Psoas muscle (tissue), 8 donors: ENCODE results near the gene QPRT. TPM values are rescaled to one million over a fixed set of nuclear protein-coding genes. Genes with fewer than 3 reads are reported as not detected.
A peak's percentile ranks its signal among the peaks of the same experiment; 100 is the strongest.

Experiments used
- ATAC-seq, 4 donors: fragments of 200-7000 bp; cut with Tn5 transposase; one replicate each; pipeline ENCODE4 v1.9.1; 2020; ENCODE audit warnings: moderate library complexity in 3 of 4, mild to moderate bottlenecking in 2 of 4
- DNase-seq, 2 donors: peaks; one replicate each; pipeline ENCODE4 v3.0.0-alpha.2; 2020
- H3K27ac ChIP-seq: fragments of 200-600 bp; one replicate; pipeline ENCODE4 v1.8.0; 2022
- H3K27me3 ChIP-seq, 3 donors: fragments of 200-600 bp in 1 of 3; one replicate each; pipeline versions ENCODE4 v1.6.1 to v1.8.0; 2013 to 2022; ENCODE audit warnings: low read length in 2 of 3, mild to moderate bottlenecking in 2 of 3, moderate library complexity in 1 of 3; ENCODE audit not compliant: insufficient read depth in 3 of 3
- H3K36me3 ChIP-seq, 2 donors: fragments of 200-600 bp in 1 of 2; one replicate each; pipeline versions ENCODE4 v1.6.1 to v1.8.0; 2013 to 2022; ENCODE audit warnings: low read depth in 1 of 2, mild to moderate bottlenecking in 1 of 2, moderate library complexity in 1 of 2; ENCODE audit not compliant: insufficient read depth in 1 of 2
- H3K4me1 ChIP-seq: fragments of 200-600 bp; one replicate; pipeline ENCODE4 v1.8.0; 2022
- H3K4me3 ChIP-seq: fragments of 200-600 bp; one replicate; pipeline ENCODE4 v1.8.0; 2022; ENCODE audit warnings: mild to moderate bottlenecking
- H3K9me3 ChIP-seq: fragments of 200-600 bp; one replicate; pipeline ENCODE4 v1.8.0; 2022
- WGBS, 3 donors: extraction: QIAGEN DNeasy Blood & Tissue Kit; methylation state at CpG; one replicate each; pipeline versions ENCODE4 v1.1.6 to v1.1.7; 2013; 5-methylcytosine and 5-hydroxymethylcytosine counted together
- intact Hi-C, 2 donors: fragments of 100-400 bp; cut with DNase I; formaldehyde crosslinking; loops; one replicate each; pipeline versions ENCODE4 v1.11.0 to v1.14.2; 2022
- polyA plus RNA-seq, 3 donors: library from polyadenylated mRNA; stranded (reverse); fragments of 200-250 nt; gene quantifications; one replicate each; pipeline ENCODE4 v1.2.3, GENCODE V29; 2013
- total RNA-seq, 4 donors: library from RNA; stranded (reverse); fragmentation: NEBNext Ultra II Directional in 2 of 4; extraction: Animal tissue kit (Norgen Biotek cat#: 25700) in 2 of 4; gene quantifications; one replicate each; pipeline versions ENCODE4 v1.2.1 to v1.2.4, GENCODE V29; 2021 to 2023
- TF ChIP-seq, protein P1 (sequence below): fragments of 200-600 bp; IDR thresholded peaks from one replicate; pipeline ENCODE4 v1.8.0; 2022; ENCODE audit warnings: antibody characterized with exemption
- donor health status: healthy with polysubstance abuse.
- donor health status: DM: no; HTN: no; CAD: no; lungs with moderate emphysema.
- donor health status: Bipolar disorder and iron deficiency.
- donor health status: healthy.
- donor health status: DM: yes; HTN: yes; CAD: no.
- donor health status: DM: no; HTN: no; CAD: no.
- donor health status: DM: no; HTN: no; CAD: no.
- donor health status: DM: yes; HTN: yes; CAD: no.

QPRT gene
- total and polyA plus RNA-seq, 7 donors, result 0.75 to 9.9 (median 2.3) TPM

GRCh38 chr16:29662729-29663015 lies 16.3 kb upstream of the QPRT start:
- DNase-seq (no peak), ATAC-seq (no peak)
- Histone ChIP-seq H3K27me3 (peaks cover 0 to 1% (median 0%) of the 10 kb centered on the region in 3 donors), H3K9me3 (no peaks in the 10 kb centered on the region), H3K4me3 (no peak overlapping the region), H3K36me3 (no peaks in the 10 kb centered on the region), H3K27ac (no peak overlapping the region), H3K4me1 (no peaks in the 10 kb centered on the region)
- whole genome bisulfite sequencing, 3 donors, result 61 to 70% (median 62%) methylated on average over 4 of the region's 4 CpGs
- intact Hi-C loops, result no loop called here
- TF ChIP-seq, protein P1, sequence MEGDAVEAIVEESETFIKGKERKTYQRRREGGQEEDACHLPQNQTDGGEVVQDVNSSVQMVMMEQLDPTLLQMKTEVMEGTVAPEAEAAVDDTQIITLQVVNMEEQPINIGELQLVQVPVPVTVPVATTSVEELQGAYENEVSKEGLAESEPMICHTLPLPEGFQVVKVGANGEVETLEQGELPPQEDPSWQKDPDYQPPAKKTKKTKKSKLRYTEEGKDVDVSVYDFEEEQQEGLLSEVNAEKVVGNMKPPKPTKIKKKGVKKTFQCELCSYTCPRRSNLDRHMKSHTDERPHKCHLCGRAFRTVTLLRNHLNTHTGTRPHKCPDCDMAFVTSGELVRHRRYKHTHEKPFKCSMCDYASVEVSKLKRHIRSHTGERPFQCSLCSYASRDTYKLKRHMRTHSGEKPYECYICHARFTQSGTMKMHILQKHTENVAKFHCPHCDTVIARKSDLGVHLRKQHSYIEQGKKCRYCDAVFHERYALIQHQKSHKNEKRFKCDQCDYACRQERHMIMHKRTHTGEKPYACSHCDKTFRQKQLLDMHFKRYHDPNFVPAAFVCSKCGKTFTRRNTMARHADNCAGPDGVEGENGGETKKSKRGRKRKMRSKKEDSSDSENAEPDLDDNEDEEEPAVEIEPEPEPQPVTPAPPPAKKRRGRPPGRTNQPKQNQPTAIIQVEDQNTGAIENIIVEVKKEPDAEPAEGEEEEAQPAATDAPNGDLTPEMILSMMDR, result no peak

DNA sequence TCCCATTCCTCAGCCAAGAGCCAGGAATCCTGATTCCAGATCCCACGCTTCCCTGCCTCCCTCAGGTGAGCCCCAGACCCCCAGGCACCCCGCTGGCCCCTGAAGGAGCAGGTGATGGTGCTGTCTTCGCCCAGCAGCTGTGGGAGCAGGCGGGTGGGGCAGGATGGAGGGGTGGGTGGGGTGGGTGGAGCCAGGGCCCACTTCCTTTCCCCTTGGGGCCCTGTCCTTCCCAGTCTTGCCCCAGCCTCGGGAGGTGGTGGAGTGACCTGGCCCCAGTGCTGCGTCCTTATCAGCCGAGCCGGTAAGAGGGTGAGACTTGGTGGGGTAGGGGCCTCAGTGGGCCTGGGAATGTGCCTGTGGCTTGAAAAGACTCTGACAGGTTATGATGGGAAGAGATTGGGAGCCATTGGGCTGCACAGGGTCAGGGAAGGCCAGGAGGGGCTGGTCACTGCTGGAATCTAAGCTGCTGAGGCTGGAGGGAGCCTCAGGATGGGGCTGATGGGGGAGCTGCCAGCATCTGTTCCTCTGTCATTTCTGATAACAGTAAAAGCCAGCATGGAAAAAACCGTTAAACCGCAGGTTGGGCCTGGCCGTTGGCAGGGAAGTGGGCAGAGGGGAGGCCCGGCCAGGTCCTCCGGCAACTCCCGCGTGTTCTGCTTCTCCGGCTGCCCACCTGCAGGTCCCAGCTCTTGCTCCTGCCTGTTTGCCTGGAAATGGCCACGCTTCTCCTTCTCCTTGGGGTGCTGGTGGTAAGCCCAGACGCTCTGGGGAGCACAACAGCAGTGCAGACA lies 15.8 kb upstream of the QPRT start, which contains the start of gene SPN:
Gene SPN (plus strand): TSS at position 232 of the 791 bp plus-strand sequence. CDS start 482 bp downstream, at position 714.
- DNase-seq (no peak), ATAC-seq (no peak)
- peaks cover 0 to 1% (median 0%) of the 10 kb centered on the region in 3 donors for H3K27me3 ChIP-seq
- H3K4me1 ChIP-seq, result no peaks in the 10 kb centered on the region
- H3K36me3 ChIP-seq, result no peaks in the 10 kb centered on the region
- intact Hi-C loops, result no loop called here
- TF ChIP-seq, protein P1, result no peak
- 75 to 86% (median 86%) methylated on average over 16 to 18 of the region's 18 CpGs for WGBS, 3 donors
- H3K4me3 ChIP-seq, result no peak within 1 kb of the TSS
- no peak within 1 kb of the TSS for H3K27ac ChIP-seq
- H3K9me3 ChIP-seq, result no peaks in the 10 kb centered on the region

DNA sequence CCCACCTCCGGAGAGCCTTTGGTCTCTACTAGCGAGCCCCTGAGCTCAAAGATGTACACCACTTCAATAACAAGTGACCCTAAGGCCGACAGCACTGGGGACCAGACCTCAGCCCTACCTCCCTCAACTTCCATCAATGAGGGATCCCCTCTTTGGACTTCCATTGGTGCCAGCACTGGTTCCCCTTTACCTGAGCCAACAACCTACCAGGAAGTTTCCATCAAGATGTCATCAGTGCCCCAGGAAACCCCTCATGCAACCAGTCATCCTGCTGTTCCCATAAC lies 15.2 kb upstream of the QPRT start:
- H3K9me3 ChIP-seq, result no peaks in the 10 kb centered on the region
- no peaks in the 10 kb centered on the region for H3K36me3 ChIP-seq
- 82 to 96% (median 84%) methylated on average over 3 of the region's 3 CpGs for WGBS, 3 donors
- no peak overlapping the region for H3K4me3 ChIP-seq
- TF ChIP-seq, protein P1, result no peak
- H3K27me3 ChIP-seq, result peaks cover 0 to 1% (median 0%) of the 10 kb centered on the region in 3 donors
- no peaks in the 10 kb centered on the region for H3K4me1 ChIP-seq
- no peak overlapping the region for H3K27ac ChIP-seq
- intact Hi-C loops, result no loop called here
- ATAC-seq (no peak), DNase-seq (no peak)

DNA sequence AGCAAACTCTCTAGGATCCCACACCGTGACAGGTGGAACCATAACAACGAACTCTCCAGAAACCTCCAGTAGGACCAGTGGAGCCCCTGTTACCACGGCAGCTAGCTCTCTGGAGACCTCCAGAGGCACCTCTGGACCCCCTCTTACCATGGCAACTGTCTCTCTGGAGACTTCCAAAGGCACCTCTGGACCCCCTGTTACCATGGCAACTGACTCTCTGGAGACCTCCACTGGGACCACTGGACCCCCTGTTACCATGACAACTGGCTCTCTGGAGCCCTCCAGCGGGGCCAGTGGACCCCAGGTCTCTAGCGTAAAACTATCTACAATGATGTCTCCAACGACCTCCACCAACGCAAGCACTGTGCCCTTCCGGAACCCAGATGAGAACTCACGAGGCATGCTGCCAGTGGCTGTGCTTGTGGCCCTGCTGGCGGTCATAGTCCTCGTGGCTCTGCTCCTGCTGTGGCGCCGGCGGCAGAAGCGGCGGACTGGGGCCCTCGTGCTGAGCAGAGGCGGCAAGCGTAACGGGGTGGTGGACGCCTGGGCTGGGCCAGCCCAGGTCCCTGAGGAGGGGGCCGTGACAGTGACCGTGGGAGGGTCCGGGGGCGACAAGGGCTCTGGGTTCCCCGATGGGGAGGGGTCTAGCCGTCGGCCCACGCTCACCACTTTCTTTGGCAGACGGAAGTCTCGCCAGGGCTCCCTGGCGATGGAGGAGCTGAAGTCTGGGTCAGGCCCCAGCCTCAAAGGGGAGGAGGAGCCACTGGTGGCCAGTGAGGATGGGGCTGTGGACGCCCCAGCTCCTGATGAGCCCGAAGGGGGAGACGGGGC lies 14.7 kb upstream of the QPRT start:
- H3K36me3 ChIP-seq, result no peaks in the 10 kb centered on the region
- peak overlapping the region; percentile 4 for H3K4me3 ChIP-seq
- DNase-seq (no peak), ATAC-seq (peak in 1 of 4 donors; percentile 26)
- intact Hi-C loops, result no loop called here
- TF ChIP-seq, protein P1, result no peak
- no peak overlapping the region for H3K27ac ChIP-seq
- peaks cover 0 to 1% (median 0%) of the 10 kb centered on the region in 3 donors for H3K27me3 ChIP-seq
- 82 to 88% (median 87%) methylated on average over 35 of the region's 35 CpGs for WGBS, 3 donors
- H3K4me1 ChIP-seq, result no peaks in the 10 kb centered on the region
- no peaks in the 10 kb centered on the region for H3K9me3 ChIP-seq
